ENCODE measurements around the gene IZUMO4.

The IZUMO4 gene

DNA sequence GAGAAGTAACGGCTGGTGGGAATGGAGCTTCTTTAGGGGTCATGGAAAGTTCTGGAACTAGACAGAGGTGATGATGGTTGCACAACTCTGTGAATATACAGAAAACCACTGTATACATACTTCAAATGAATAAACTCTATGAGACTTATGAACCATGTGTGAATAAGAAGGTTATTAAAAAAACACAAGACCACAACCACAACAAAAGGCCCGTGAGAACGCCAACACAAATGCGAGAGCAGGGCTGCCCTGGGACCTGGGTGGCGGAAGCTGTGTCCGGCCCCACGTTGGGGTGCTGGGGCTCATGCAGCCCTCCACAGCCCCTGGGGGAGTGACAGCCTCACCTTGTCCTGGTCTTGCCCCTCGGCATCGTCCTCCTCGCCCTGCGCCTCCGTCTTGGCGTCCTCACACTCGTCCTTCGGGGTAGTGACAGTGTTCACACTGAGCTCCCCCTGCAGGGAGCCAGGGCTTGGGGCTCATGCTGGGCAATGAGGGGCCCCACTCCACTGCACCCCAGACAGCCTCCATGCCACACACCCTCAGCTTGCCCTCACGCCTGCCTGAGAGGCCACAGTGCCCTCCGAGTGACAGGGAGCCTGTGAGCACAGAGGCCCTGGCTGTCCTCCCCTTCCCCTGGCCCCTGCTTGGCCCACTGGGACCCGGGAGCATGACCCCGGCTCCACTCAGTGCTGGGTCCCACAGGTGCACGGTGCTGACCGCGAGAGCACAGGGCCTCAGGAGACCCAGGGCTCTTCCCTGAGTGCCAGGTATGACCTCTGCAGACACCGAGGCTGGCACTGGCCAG, 16.0 kb downstream of the IZUMO4 start:
- TF ChIP-seq, protein P1, sequence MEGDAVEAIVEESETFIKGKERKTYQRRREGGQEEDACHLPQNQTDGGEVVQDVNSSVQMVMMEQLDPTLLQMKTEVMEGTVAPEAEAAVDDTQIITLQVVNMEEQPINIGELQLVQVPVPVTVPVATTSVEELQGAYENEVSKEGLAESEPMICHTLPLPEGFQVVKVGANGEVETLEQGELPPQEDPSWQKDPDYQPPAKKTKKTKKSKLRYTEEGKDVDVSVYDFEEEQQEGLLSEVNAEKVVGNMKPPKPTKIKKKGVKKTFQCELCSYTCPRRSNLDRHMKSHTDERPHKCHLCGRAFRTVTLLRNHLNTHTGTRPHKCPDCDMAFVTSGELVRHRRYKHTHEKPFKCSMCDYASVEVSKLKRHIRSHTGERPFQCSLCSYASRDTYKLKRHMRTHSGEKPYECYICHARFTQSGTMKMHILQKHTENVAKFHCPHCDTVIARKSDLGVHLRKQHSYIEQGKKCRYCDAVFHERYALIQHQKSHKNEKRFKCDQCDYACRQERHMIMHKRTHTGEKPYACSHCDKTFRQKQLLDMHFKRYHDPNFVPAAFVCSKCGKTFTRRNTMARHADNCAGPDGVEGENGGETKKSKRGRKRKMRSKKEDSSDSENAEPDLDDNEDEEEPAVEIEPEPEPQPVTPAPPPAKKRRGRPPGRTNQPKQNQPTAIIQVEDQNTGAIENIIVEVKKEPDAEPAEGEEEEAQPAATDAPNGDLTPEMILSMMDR (IDR thresholded peaks at IDR 0.05), result no peak
- Histone ChIP-seq H3K27ac (no peak overlapping the region), H3K4me3 (no peak overlapping the region)
- no peak for DNase-seq (ENCODE audit: low spot score)

DNA sequence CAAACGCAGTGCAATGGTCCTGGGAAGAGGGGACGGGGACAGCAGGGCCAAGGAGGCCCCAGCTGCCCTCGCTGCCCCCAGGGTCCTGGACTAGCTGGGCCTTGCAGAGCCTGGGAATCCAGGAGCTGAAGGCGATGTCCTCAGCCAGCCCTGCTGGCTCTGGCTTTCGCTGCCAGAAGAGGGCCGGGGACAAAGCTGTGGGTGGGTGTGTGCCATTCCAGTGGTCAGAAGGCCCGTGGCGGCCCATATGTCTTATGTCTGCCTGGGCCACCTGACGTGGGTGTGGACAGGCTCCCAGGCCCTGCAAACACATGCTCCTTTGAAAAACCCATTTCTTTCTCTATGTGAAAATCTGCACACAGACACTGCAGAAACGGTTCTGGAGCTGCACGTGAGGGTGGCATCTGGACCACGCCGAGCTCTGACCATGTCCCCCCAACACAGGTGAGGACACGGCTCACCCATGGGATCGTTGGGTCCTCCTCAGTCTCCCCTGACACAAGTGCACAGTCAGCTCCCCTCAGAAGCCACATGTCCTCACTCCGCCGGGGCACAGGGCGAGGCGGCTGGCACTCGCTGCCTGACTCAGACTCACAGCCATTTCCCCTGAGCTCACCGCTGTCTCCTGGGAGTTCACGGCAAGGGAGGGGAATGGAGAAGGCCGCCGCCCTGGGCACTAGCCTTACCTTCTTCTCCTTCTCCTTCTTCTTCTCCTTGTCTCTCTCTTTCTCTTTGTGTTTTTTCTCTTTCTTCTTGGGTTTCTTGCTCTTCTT, 16.9 kb downstream of the IZUMO4 start:
- DNase-seq (ENCODE audit: low spot score), result no peak
- no peak overlapping the region for H3K4me3 ChIP-seq
- H3K27ac ChIP-seq, result no peak overlapping the region
- TF ChIP-seq, protein P1 (IDR thresholded peaks at IDR 0.05), result no peak

DNA sequence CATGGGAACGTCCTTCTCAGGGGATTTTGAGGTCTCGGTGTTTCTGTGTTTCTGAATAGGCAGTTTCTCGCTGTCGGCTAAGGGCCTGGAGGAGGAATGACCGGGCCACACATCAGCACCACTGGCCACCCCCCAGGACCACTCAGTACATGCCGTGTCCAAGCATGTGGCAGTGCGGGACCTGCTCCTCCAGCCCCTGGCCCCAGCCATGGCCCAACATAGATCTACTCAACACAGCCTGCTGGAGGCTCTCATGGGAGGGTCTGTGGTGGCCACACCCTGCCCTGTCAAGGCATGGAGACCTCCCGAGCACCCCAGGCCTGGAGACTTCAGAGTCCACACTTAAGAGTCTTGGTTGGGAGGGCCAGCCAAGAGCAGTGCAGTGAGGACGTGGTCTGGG, 17.5 kb downstream of the IZUMO4 start:
- no peak overlapping the region for H3K27ac ChIP-seq
- TF ChIP-seq, protein P1 (IDR thresholded peaks at IDR 0.05), result no peak
- no peak for DNase-seq (ENCODE audit: low spot score)
- H3K4me3 ChIP-seq, result no peak overlapping the region

DNA sequence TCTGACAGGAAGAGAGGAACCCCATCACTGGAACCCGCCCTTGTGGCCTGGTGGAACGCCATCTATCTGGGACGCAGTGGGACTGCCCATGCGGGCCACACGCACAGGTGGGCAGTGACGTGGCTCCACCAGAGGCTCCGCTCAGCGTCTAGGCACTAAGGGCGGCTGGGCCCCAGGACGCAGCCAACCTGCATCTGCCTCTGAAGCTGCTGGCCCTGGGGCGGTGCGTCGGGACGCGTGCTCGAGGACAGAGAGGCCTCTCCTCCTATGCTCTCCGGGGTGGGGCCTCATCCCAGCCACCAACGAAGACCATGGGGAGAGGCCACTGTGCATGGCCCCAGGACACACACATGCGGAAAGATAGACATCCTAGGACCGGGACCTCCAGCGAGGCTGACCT, 18.1 kb downstream of the IZUMO4 start:
- H3K4me3 ChIP-seq, result no peak overlapping the region
- TF ChIP-seq, protein P1 (IDR thresholded peaks at IDR 0.05), result no peak
- no peak overlapping the region for H3K27ac ChIP-seq
- DNase-seq (ENCODE audit: low spot score), result no peak

DNA sequence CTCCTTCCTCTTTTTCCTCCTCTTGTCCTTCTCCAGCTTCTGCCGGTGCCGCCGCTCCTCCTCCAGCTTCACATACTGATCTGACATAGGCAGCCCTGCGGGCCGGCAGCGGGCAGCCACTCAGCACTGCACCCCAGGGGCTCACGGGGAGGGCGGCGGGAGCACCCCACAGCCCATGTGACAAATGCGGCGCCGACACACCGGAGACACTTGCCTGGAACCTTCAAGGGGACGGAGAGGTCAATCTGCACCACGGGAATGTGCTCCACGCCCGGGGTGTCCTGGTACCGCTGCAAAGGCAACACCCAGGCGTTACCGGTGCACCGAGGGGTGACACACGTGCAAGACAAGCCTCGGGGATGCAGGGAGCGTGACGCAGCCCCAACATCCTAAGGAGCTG, 18.6 kb downstream of the IZUMO4 start:
- no peak for DNase-seq (ENCODE audit: low spot score)
- no peak overlapping the region for H3K27ac ChIP-seq
- TF ChIP-seq, protein P1 (IDR thresholded peaks at IDR 0.05), result no peak
- H3K4me3 ChIP-seq, result no peak overlapping the region

DNA sequence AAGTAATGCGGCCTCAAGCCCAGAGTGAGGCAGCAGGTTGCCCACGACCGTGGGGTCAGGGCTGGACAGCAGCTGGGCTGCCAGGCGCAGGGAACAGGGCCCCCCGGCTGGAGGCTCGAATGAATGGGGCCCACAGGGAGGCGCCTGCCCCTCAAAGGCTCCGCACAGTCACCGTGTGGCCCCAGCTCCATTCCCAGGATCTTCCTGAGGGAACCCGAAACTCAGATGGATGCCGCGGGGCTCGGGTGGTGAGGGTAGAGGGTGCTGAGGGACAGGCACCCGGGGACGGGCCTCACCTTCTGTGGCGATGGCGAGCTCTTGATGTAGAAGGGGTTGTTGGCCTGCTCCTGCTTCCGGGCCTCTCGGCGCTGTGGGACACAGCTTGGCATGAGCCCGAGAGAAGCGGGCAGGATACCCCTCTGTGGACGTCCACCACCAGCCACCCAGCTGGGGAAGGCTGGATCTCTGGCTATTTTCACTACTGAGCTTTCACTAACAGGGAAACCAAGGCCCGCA, 19.3 kb downstream of the IZUMO4 start:
- Histone ChIP-seq H3K4me3 (no peak overlapping the region), H3K27ac (no peak overlapping the region)
- TF ChIP-seq, protein P1 (IDR thresholded peaks at IDR 0.05), result no peak
- DNase-seq (ENCODE audit: low spot score), result no peak
